Uterus (tissue), 2 donors: ENCODE data around the gene C12orf75.

Source experiments
- CTCF ChIP-seq, 4 experiments: fragments of 200-600 bp in 2 of 4; fragments of 450-650 bp in 2 of 4; sonication (generic) in 2 of 4; IDR thresholded peaks; one replicate each; pipeline ENCODE4 v1.5.1; 2016 to 2019; ENCODE audit warnings: antibody characterized with exemption in 4 of 4, mild to moderate bottlenecking in 2 of 4, moderate library complexity in 1 of 4
- POLR2A ChIP-seq, 2 donors: fragments of 450-650 bp; IDR thresholded peaks; one replicate each; pipeline ENCODE4 v1.6.1; 2016; ENCODE audit warnings: antibody characterized with exemption in 2 of 2, mild to moderate bottlenecking in 1 of 2, moderate library complexity in 1 of 2

- no peak for TF ChIP-seq CTCF (IDR thresholded peaks at IDR 0.05)
- TF ChIP-seq POLR2A (IDR thresholded peaks at IDR 0.05): no peak
These were observed 83.5 kb downstream of the C12orf75 start for GRCh38 chr12:105413911-105414487.
